GM12865 (cell line): ENCODE measurements around the gene ASXL3.
A peak's percentile ranks its signal among the peaks of the same experiment; 100 is the strongest.

Experiments
- DNase-seq: peaks from one replicate; pipeline ENCODE4 v3.0.0; 2010; ENCODE audit warnings: low read depth
- H3K4me3 ChIP-seq: 2 replicates; pipeline ENCODE4 v1.5.1; 2011; ENCODE audit warnings: mild to moderate bottlenecking, low read depth, low read length, control low read depth
- TF ChIP-seq, protein P1 (sequence below): IDR thresholded peaks from 2 replicates; pipeline ENCODE4 v1.5.1; 2011; ENCODE audit warnings: low read length, control low read depth, low read depth, inconsistent platforms; ENCODE audit not compliant: insufficient read depth; ENCODE audit errors: missing control alignments

ASXL3 gene

DNA sequence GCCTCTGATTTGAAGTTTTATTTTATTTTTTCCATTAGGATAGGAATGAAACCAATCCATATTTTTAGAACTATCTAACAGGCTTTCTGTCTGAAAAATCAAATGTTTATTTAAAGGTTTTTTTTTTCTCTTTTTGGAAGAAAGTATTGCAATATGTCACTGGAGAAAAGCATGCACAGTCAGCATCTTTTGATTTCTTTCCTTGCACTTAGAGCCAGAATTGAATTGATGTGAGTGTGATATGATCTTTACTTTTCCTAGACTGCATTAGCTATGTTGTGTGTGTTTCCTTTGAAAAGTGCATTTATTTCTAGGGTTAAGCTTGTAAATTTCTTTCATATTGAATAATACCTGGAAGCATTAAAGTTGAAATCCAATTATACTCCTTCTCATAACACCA lies 87.6 kb downstream of the ASXL3 start:
- no peak for DNase-seq
- TF ChIP-seq, protein P1, sequence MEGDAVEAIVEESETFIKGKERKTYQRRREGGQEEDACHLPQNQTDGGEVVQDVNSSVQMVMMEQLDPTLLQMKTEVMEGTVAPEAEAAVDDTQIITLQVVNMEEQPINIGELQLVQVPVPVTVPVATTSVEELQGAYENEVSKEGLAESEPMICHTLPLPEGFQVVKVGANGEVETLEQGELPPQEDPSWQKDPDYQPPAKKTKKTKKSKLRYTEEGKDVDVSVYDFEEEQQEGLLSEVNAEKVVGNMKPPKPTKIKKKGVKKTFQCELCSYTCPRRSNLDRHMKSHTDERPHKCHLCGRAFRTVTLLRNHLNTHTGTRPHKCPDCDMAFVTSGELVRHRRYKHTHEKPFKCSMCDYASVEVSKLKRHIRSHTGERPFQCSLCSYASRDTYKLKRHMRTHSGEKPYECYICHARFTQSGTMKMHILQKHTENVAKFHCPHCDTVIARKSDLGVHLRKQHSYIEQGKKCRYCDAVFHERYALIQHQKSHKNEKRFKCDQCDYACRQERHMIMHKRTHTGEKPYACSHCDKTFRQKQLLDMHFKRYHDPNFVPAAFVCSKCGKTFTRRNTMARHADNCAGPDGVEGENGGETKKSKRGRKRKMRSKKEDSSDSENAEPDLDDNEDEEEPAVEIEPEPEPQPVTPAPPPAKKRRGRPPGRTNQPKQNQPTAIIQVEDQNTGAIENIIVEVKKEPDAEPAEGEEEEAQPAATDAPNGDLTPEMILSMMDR: no peak
- H3K4me3 ChIP-seq: no peak overlapping the region

DNA sequence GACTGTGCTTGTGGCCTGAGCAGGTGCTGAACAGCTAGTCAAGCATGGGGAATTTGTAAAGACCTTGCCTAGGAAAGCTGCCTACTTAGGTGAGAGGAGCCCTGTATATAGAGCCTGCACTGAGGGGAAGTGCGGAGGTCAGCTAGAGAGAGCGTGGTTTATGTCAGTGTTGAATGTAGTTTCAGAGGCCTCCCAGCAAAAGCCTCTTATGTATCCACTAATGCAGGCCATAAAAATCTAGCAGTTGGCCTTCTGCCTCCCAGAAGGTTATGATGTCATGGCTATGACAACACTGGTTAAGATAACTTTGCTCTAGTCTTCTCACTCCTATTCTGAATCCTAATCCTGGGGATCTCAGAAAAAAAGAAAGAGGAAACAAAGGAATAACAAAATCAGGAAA lies 88.9 kb downstream of the ASXL3 start:
- TF ChIP-seq, protein P1: no peak
- H3K4me3 ChIP-seq: no peak overlapping the region

DNA sequence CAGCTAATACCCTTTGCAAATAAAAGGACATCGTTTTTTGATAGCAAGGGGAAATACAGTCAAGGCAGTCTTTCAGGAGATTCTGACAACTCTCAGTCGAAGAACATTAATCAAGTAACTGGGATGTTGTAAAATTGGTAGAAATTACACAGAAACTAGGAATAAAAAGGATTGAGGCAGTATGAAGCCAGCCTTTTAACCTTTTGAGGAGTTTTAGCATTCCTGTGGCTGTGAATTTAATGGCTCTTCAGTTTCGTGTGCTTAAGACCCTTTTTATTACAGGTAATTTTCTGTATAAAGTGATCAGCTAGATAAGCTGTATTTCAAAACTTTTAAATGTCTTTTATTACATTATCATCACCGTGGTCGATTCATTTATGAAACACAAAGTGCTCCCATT lies 91.6 kb downstream of the ASXL3 start:
- no peak overlapping the region for H3K4me3 ChIP-seq
- TF ChIP-seq, protein P1: no peak
- no peak for DNase-seq

More for the DNA sequence above, 88.9 kb downstream of the ASXL3 start:
- peak; percentile 31 for DNase-seq

DNA sequence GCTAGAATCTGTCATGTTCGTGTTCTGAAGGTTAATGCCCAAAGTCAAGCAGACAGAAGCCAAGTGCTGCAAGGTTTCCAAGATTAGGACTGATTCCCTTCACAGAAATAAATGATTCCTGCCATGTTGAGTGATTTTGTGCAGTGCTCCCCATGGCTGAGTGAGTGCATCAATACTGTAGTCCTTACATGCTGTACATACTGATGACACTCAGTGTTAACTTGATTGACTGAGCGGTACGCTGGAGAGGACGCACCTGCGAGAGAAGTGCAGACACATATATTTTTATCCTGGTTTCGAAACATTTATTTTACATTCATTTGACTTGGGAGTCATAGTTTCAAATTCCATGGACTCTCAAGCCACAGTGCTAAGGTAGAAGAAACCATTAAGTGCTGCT lies 92.0 kb downstream of the ASXL3 start:
- H3K4me3 ChIP-seq: no peak overlapping the region
- TF ChIP-seq, protein P1: no peak

DNA sequence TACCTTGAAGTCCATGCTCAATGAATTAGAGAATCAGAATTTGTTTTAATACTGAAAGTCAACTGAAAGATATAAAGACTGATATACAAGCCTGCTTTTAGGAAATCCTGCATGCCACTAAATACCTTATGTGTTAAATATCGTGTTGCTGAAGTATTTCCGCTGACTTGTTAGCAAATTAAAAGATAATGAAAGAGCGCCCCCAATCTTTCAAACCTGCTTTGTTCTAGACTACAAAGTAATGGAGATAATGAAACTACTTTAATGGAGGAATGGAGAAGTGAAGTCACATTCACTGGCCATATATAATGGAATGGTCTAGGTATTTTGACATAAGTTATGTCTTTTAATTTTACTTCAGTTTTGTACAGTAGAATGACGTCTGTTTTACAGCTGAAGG lies 95.7 kb downstream of the ASXL3 start:
- no peak overlapping the region for H3K4me3 ChIP-seq
- TF ChIP-seq, protein P1: no peak
- no peak for DNase-seq

More for the DNA sequence above, 92.0 kb downstream of the ASXL3 start:
- DNase-seq: no peak

DNA sequence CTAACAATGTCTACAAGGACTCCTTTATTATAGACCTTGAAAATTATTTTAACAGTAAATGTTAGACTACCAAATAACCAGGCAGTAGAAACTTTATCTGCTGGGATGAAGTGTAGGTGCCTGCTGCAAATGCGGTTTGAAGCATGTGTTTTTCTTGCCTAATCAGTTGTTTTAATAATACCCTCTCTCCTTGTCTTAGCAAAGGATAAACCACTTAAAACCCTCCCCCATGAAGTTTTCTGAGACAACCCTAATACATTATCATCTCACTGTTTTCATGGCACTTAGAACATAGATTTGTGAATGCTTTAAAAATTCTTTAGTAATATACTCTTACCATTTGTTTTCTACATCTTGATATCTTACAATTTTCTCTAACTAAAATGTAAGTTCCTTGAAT lies 98.6 kb downstream of the ASXL3 start:
- TF ChIP-seq, protein P1: no peak
- no peak for DNase-seq
- H3K4me3 ChIP-seq: no peak overlapping the region

DNA sequence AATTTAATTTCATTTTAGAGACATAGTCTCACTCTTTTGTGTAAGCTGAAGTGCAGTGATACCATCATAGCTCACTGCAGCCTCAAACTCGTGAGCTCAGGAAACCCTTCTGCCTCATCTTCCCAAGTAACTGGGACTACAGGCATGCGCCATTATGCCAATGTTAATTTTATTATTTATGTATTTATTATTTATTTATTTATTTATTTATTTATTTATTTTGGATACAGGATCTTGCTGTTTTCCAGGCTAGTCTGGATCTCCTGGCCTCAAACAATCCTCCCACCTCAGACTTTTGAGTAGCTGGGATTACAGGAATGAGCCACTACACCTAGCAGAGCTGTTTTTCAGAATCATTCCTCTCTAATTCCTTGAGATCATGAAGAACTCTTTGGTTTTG lies 99.9 kb downstream of the ASXL3 start:
- DNase-seq: no peak
- TF ChIP-seq, protein P1: no peak
- no peak overlapping the region for H3K4me3 ChIP-seq
